GM19452 (cell line): ENCODE results near the gene GASK1A.

Source experiments
- ATAC-seq: cut with Tn5 transposase; IDR thresholded peaks from one replicate; pipeline ENCODE4 v1.9.1; 2021; ENCODE audit not compliant: unreplicated experiment

The GASK1A gene

GRCh38 chr3:42982645-42983412 lies 3.7 kb downstream of the GASK1A start:
- no peak for ATAC-seq

- ATAC-seq, result no peak
Observed at GRCh38 chr3:42983927-42984326, 4.8 kb downstream of the GASK1A start.

- no peak for ATAC-seq
Observed at GRCh38 chr3:42984701-42985100, 5.6 kb downstream of the GASK1A start.

- no peak for ATAC-seq
Observed at GRCh38 chr3:42988097-42988496, 9.0 kb downstream of the GASK1A start.

GRCh38 chr3:42988566-42988965 lies 9.5 kb downstream of the GASK1A start:
- ATAC-seq, result no peak

- no peak for ATAC-seq
Observed at GRCh38 chr3:42991341-42992315, 12.5 kb downstream of the GASK1A start.

GRCh38 chr3:42994595-42994994 lies 15.5 kb downstream of the GASK1A start:
- ATAC-seq, result no peak

- ATAC-seq, result no peak
Observed at GRCh38 chr3:42996021-42996420, 16.9 kb downstream of the GASK1A start.

GRCh38 chr3:42996633-42997075 lies 17.5 kb downstream of the GASK1A start:
- ATAC-seq, result no peak

- ATAC-seq, result no peak
Observed at GRCh38 chr3:42999212-42999611, 20.1 kb downstream of the GASK1A start.

GRCh38 chr3:42999632-43000031 lies 20.5 kb downstream of the GASK1A start:
- ATAC-seq, result no peak

- ATAC-seq, result no peak
Observed at GRCh38 chr3:43000387-43000786, 21.3 kb downstream of the GASK1A start.

- ATAC-seq, result no peak
Observed at GRCh38 chr3:43001094-43001553, 22.0 kb downstream of the GASK1A start.

- ATAC-seq, result no peak
Observed at GRCh38 chr3:43001556-43002121, 22.5 kb downstream of the GASK1A start.

GRCh38 chr3:43004282-43004681 lies 25.2 kb downstream of the GASK1A start:
- no peak for ATAC-seq

GRCh38 chr3:43005253-43005652 lies 26.1 kb downstream of the GASK1A start:
- no peak for ATAC-seq

GRCh38 chr3:43005981-43006380 lies 26.9 kb downstream of the GASK1A start:
- ATAC-seq, result no peak

- ATAC-seq, result no peak
Observed at GRCh38 chr3:43006825-43007224, 27.7 kb downstream of the GASK1A start.

GRCh38 chr3:43009547-43009946 lies 30.4 kb downstream of the GASK1A start:
- no peak for ATAC-seq

- ATAC-seq, result no peak
Observed at GRCh38 chr3:43010638-43011037, 31.5 kb downstream of the GASK1A start.

GRCh38 chr3:43011638-43012037 lies 32.5 kb downstream of the GASK1A start:
- ATAC-seq, result no peak
